ENCODE results near the gene FDX2. TPM values are rescaled to one million over a fixed set of nuclear protein-coding genes. Genes with fewer than 3 reads are reported as not detected.

The FDX2 gene
- total RNA-seq, 1 experiment from 2014 or later: 79.5 TPM

DNA sequence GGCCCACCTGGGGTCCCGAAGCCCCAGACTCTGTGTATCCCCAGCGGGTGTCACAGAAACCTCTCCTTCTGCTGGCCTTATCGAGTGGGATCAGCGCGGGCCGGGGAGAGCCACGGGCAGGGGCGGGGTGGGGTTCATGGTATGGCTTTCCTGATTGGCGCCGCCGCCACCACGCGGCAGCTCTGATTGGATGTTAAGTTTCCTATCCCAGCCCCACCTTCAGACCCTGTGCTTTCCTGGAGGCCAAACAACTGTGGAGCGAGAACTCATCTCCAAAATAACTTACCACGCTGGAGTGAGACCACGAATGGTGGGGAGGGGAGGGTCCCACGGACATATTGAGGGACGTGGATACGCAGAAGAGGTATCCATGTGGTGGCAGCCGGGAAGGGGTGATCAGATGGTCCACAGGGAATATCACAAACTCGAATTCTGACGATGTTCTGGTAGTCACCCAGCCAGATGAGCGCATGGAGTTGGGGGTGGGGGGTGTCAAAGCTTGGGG is 27.1 kb downstream of the FDX2 start:
- ChIA-PET CTCF (interaction anchor here (1.0 to 1.2 kb wide), 2 partner anchors 19 to 115 kb away, joined by 5 read pairs; no protein-coding TSS in a partner anchor), POLR2A (ENCODE audit: unreplicated experiment) (no interaction called here)
- H3K36me3 ChIP-seq (ENCODE audit: low read depth, low read length): 0 out of 2 replicates have a peak, but pooled peaks cover 3% of the 10 kb centered on the region
- H3K4me1 ChIP-seq (ENCODE audit: insufficient read depth, low read length): peaks cover 29% of the 10 kb centered on the region
- peak overlapping the region; percentile 69 for H3K4me3 ChIP-seq (ENCODE audit: low read length)
- no peaks in the 10 kb centered on the region for H3K9me3 ChIP-seq (ENCODE audit: low read length)
- no peaks in the 10 kb centered on the region for H3K9me2 ChIP-seq (replicated peaks; ENCODE audit: low read length)
- H3K27ac ChIP-seq (ENCODE audit: low read length): no peak overlapping the region
- peak overlapping the region; percentile 80 for H2AFZ ChIP-seq (ENCODE audit: low read length)
- H3K79me2 ChIP-seq (ENCODE audit: low read length): no peaks in the 10 kb centered on the region
- peak; percentile 57 for DNase-seq
- H4K20me1 ChIP-seq (ENCODE audit: low read length): no peaks in the 10 kb centered on the region
- BruUV-seq (replicated peaks): no TSS peak
- peak; percentile 16; the same call in 1 of the 2 replicates for ATAC-seq
- H3K4me2 ChIP-seq (ENCODE audit: low read length): peak overlapping the region; percentile 95
- H3K27me3 ChIP-seq (ENCODE audit: low read length): peaks cover 19% of the 10 kb centered on the region; the same call in 1 of the 2 replicates
- no peak overlapping the region for H3K9ac ChIP-seq (ENCODE audit: low read length)
- no peak for TF ChIP-seq EZH2 (IDR thresholded peaks at IDR 0.05; ENCODE audit: low read length, unreplicated experiment)
- intact Hi-C loops (cut with micrococcal nuclease): no loop called here
- H3F3A ChIP-seq (ENCODE audit: low read length, unreplicated experiment): no peaks in the 10 kb centered on the region

GRCh38 chr19:10286803-10287737 is 28.7 kb downstream of the FDX2 start, which contains the start of gene ICAM4:
Gene ICAM4 (plus strand): TSS chr19:10286955. CDS start chr19:10287013, 58 bp downstream.
- Histone ChIP-seq H3K4me2 (ENCODE audit: low read length) (no peak within 1 kb of the TSS), H4K20me1 (ENCODE audit: low read length) (no peaks in the 10 kb centered on the region), H3K4me1 (ENCODE audit: insufficient read depth, low read length) (peaks cover 35% of the 10 kb centered on the region), H3K9me2 (replicated peaks; ENCODE audit: low read length) (no peaks in the 10 kb centered on the region), H3F3A (ENCODE audit: low read length, unreplicated experiment) (no peaks in the 10 kb centered on the region), H3K4me3 (ENCODE audit: low read length) (no peak within 1 kb of the TSS), H3K9ac (ENCODE audit: low read length) (no peak within 1 kb of the TSS), H3K9me3 (ENCODE audit: low read length) (no peaks in the 10 kb centered on the region), H3K27ac (ENCODE audit: low read length) (no peak within 1 kb of the TSS), H3K36me3 (ENCODE audit: low read depth, low read length) (0 out of 2 replicates have a peak, but pooled peaks cover 3% of the 10 kb centered on the region), H3K79me2 (ENCODE audit: low read length) (no peaks in the 10 kb centered on the region), H3K27me3 (ENCODE audit: low read length) (peaks cover 19% of the 10 kb centered on the region; the same call in 1 of the 2 replicates), H2AFZ (ENCODE audit: low read length) (no peak within 1 kb of the TSS)
- CTCF ChIA-PET: interaction anchor here (0.5 kb wide), 1 partner anchor 47 kb away, joined by 5 read pairs; no protein-coding TSS in a partner anchor
- ATAC-seq (no peak), DNase-seq (no peak)
- TF ChIP-seq CTCF (conservative IDR thresholded peaks at IDR 0.05; ENCODE audit: low read depth, low read length) (no peak), EZH2phosphoT487 (IDR thresholded peaks at IDR 0.05; ENCODE audit: borderline replicate concordance, low read length) (no peak), EZH2 (IDR thresholded peaks at IDR 0.05; ENCODE audit: low read length, unreplicated experiment) (no peak)
- POLR2A ChIA-PET (ENCODE audit: unreplicated experiment): no interaction called here
- no TSS peak for BruUV-seq (replicated peaks)
- intact Hi-C loops (cut with micrococcal nuclease): no loop called here

- no peak overlapping the region for H2AFZ ChIP-seq (ENCODE audit: low read length)
- H3K27ac ChIP-seq (ENCODE audit: low read length): no peak overlapping the region
- H3K4me2 ChIP-seq (ENCODE audit: low read length): no peak overlapping the region
- no peak for DNase-seq
- 0 out of 2 replicates have a peak, but pooled peaks cover 3% of the 10 kb centered on the region for H3K36me3 ChIP-seq (ENCODE audit: low read depth, low read length)
- ChIA-PET CTCF (no interaction called here), POLR2A (ENCODE audit: unreplicated experiment) (no interaction called here)
- intact Hi-C loops (cut with micrococcal nuclease): no loop called here
- no peaks in the 10 kb centered on the region for H3K9me3 ChIP-seq (ENCODE audit: low read length)
- peaks cover 3% of the 10 kb centered on the region; the same call in 1 of the 2 replicates for H3K27me3 ChIP-seq (ENCODE audit: low read length)
- TF ChIP-seq EZH2phosphoT487 (IDR thresholded peaks at IDR 0.05; ENCODE audit: borderline replicate concordance, low read length): no peak
- no peak for TF ChIP-seq CTCF (conservative IDR thresholded peaks at IDR 0.05; ENCODE audit: low read depth, low read length)
- TF ChIP-seq EZH2 (IDR thresholded peaks at IDR 0.05; ENCODE audit: low read length, unreplicated experiment): no peak
- no peaks in the 10 kb centered on the region for H4K20me1 ChIP-seq (ENCODE audit: low read length)
- TSS peak; percentile 31 for BruUV-seq (replicated peaks)
- H3K4me1 ChIP-seq (ENCODE audit: insufficient read depth, low read length): peaks cover 21% of the 10 kb centered on the region
- no peak overlapping the region for H3K4me3 ChIP-seq (ENCODE audit: low read length)
- no peaks in the 10 kb centered on the region for H3K9me2 ChIP-seq (replicated peaks; ENCODE audit: low read length)
- no peaks in the 10 kb centered on the region for H3K79me2 ChIP-seq (ENCODE audit: low read length)
- H3K9ac ChIP-seq (ENCODE audit: low read length): no peak overlapping the region
- no peak for ATAC-seq
- H3F3A ChIP-seq (ENCODE audit: low read length, unreplicated experiment): no peaks in the 10 kb centered on the region
Observed at GRCh38 chr19:10285393-10285792, 30.4 kb downstream of the FDX2 start.
